HCT116 (cell line): ENCODE results near the gene SIK3. TPM values are rescaled to one million over a fixed set of nuclear protein-coding genes. Genes with fewer than 3 reads are reported as not detected.

Experiments
- ATAC-seq: fragments of 200-7000 bp; cut with Tn5 transposase; 2 replicates; pipeline ENCODE4 v1.9.1; 2020; ENCODE audit warnings: mild to moderate bottlenecking, moderate library complexity
- BruUV-seq: library from RNA; stranded (reverse); fragments of 400-500 nt; replicated peaks from 2 replicates; lab custom pipeline; 2021; lab: Mats Ljungman, UMichigan
- CTCF ChIA-PET: fragments of 300-600 bp; sonication (Branson Sonifier 250); formaldehyde crosslinking; loops from one replicate; lab custom pipeline; 2021; ENCODE audit warnings: antibody characterized with exemption; lab: Charles Lee
- POLR2A ChIA-PET: fragments of 300-600, 350-600 bp; sonication (Branson Sonifier 250); formaldehyde crosslinking; loops from one replicate; lab custom pipeline; 2021; ENCODE audit warnings: antibody characterized with exemption; lab: Charles Lee
- RAD21 ChIA-PET, 2 experiments: fragments of 300-600 bp; sonication (Branson Sonifier 250); formaldehyde crosslinking; loops; one replicate each; lab custom pipeline; 2023; ENCODE audit warnings: low total read pairs in 2 of 2; ENCODE audit not compliant: uncharacterized antibody in 2 of 2, unreplicated experiment in 2 of 2, low non-redundant PET in 1 of 2; lab: Charles Lee
- DNase-seq: peaks from one replicate; pipeline ENCODE4 v3.0.0-alpha.2; 2010; ENCODE audit warnings: low read depth, low spot score
- H2AFZ ChIP-seq: fragments of 200-600 bp; shearing (Covaris generic), sonication (generic); 2 replicates; pipeline ENCODE4 v1.6.1; 2017; ENCODE audit warnings: low read depth, mixed run types, mixed read lengths, antibody characterized with exemption, low read length; ENCODE audit not compliant: poor library complexity, severe bottlenecking
- H3K27ac ChIP-seq: 2 replicates; pipeline ENCODE4 v1.5.1; 2012; ENCODE audit warnings: low read depth, low read length
- H3K27me3 ChIP-seq: fragments of 200-600 bp; sonication (generic); 2 replicates; pipeline ENCODE4 v1.6.1; 2016; ENCODE audit warnings: mixed run types, low read length, mixed read lengths; ENCODE audit not compliant: insufficient read depth
- H3K36me3 ChIP-seq, 2 experiments: fragments of 200-500 bp in 1 of 2; fragments of 200-600 bp in 1 of 2; sonication (Bioruptor generic) in 1 of 2; sonication (generic) in 1 of 2; 2 replicates each; pipeline versions ENCODE4 v1.5.1 to v1.6.1; 2014 to 2016; ENCODE audit warnings: low read length in 2 of 2, inconsistent platforms in 1 of 2, mixed read lengths in 1 of 2, mixed run types in 1 of 2; ENCODE audit not compliant: insufficient read depth in 2 of 2, control insufficient read depth in 1 of 2
- H3K4me1 ChIP-seq, 2 experiments: fragments of 200-600 bp in 1 of 2; sonication (generic) in 1 of 2; 2 replicates each; pipeline versions ENCODE4 v1.5.1 to v1.6.1; 2012 to 2017; ENCODE audit warnings: low read length in 2 of 2, inconsistent platforms in 1 of 2, mild to moderate bottlenecking in 1 of 2, mixed read lengths in 1 of 2, mixed run types in 1 of 2, moderate library complexity in 1 of 2; ENCODE audit not compliant: insufficient read depth in 2 of 2, control insufficient read depth in 1 of 2
- H3K4me2 ChIP-seq: fragments of 200-600 bp; sonication (generic); 2 replicates; pipeline ENCODE4 v1.6.1; 2017; ENCODE audit warnings: mixed run types, low read length, mixed read lengths
- H3K4me3 ChIP-seq, 2 experiments: fragments of 200-600 bp in 1 of 2; sonication (generic) in 1 of 2; replicated peaks in 1 of 2; 2 replicates each; pipeline ENCODE4 v1.5.1; 2011 to 2016; ENCODE audit warnings: low read length in 2 of 2, control low read depth in 1 of 2, low read depth in 1 of 2, mild to moderate bottlenecking in 1 of 2, mixed read lengths in 1 of 2, mixed run types in 1 of 2
- H3K79me2 ChIP-seq: fragments of 200-600 bp; sonication (generic); 2 replicates; pipeline ENCODE4 v1.6.1; 2017; ENCODE audit warnings: mild to moderate bottlenecking, mixed run types, low read length, moderate library complexity, mixed read lengths; ENCODE audit not compliant: insufficient read depth
- H3K9ac ChIP-seq: fragments of 200-600 bp; sonication (generic); 2 replicates; pipeline ENCODE4 v1.6.1; 2016; ENCODE audit warnings: low read length, mixed read lengths
- H3K9me2 ChIP-seq: fragments of 200-600 bp; sonication (generic), shearing (Covaris generic); 2 replicates; pipeline ENCODE4 v1.6.1; 2017; ENCODE audit warnings: mixed run types, mild to moderate bottlenecking, moderate library complexity; ENCODE audit not compliant: insufficient read depth
- H3K9me3 ChIP-seq, 2 experiments: fragments of 200-500 bp in 1 of 2; fragments of 200-600 bp in 1 of 2; sonication (Bioruptor generic) in 1 of 2; sonication (generic) in 1 of 2; 2 replicates each; pipeline ENCODE4 v1.6.1; 2014 to 2017; ENCODE audit warnings: low read length in 2 of 2, mixed read lengths in 2 of 2, inconsistent platforms in 1 of 2, low read depth in 1 of 2, mild to moderate bottlenecking in 1 of 2, mixed run types in 1 of 2, moderate library complexity in 1 of 2; ENCODE audit not compliant: control insufficient read depth in 1 of 2, insufficient read depth in 1 of 2
- H4K20me1 ChIP-seq: fragments of 200-600 bp; sonication (generic), shearing (Covaris generic); 2 replicates; pipeline ENCODE4 v1.6.1; 2017; ENCODE audit warnings: mixed run types, mild to moderate bottlenecking, moderate library complexity; ENCODE audit not compliant: insufficient read depth
- CTCF ChIP-seq, 3 experiments: fragments of 200-600 bp in 1 of 3; sonication (generic) in 1 of 3; IDR thresholded peaks in 2 of 3; conservative IDR thresholded peaks in 1 of 3; 2 replicates each; pipeline ENCODE4 v1.5.1; 2012 to 2017; ENCODE audit warnings: low read depth in 2 of 3, low read length in 2 of 3, antibody characterized with exemption in 1 of 3, borderline replicate concordance in 1 of 3, control low read depth in 1 of 3, mild to moderate bottlenecking in 1 of 3, mixed read lengths in 1 of 3, mixed run types in 1 of 3, moderate library complexity in 1 of 3; ENCODE audit not compliant: insufficient read depth in 1 of 3
- FOSL1 ChIP-seq: IDR thresholded peaks from 2 replicates; pipeline ENCODE4 v1.6.1; 2012; ENCODE audit warnings: low read depth
- POLR2A ChIP-seq: IDR thresholded peaks from 2 replicates; pipeline ENCODE4 v1.7.0; 2011; ENCODE audit warnings: borderline replicate concordance; ENCODE audit not compliant: insufficient read depth, insufficient read length; ENCODE audit errors: extremely low read depth
- POLR2AphosphoS5 ChIP-seq: IDR thresholded peaks from 2 replicates; pipeline ENCODE4 v1.6.1; 2011; ENCODE audit warnings: mild to moderate bottlenecking, low read depth, low read length, moderate library complexity
- RAD21 ChIP-seq: IDR thresholded peaks from 2 replicates; pipeline ENCODE4 v1.6.1; 2012; ENCODE audit warnings: low read depth, mild to moderate bottlenecking
- SIN3A ChIP-seq: IDR thresholded peaks from 2 replicates; pipeline ENCODE4 v1.6.1; 2012; ENCODE audit warnings: low read depth
- SP1 ChIP-seq: IDR thresholded peaks from 2 replicates; pipeline ENCODE4 v1.6.1; 2012; ENCODE audit warnings: low read depth
- YY1 ChIP-seq: IDR thresholded peaks from 2 replicates; pipeline ENCODE4 v1.6.1; 2011; ENCODE audit warnings: low read length, low read depth, moderate library complexity, mild to moderate bottlenecking; ENCODE audit not compliant: insufficient replicate concordance; ENCODE audit errors: extremely low read depth
- ZBTB33 ChIP-seq: IDR thresholded peaks from 2 replicates; pipeline ENCODE4 v1.6.1; 2011; ENCODE audit warnings: mild to moderate bottlenecking, low read length, moderate library complexity; ENCODE audit not compliant: insufficient replicate concordance; ENCODE audit errors: extremely low read depth
- intact Hi-C: fragments of 100-400 bp; cut with micrococcal nuclease; formaldehyde crosslinking; loops from 2 replicates; pipeline ENCODE4 v1.10.0; 2022
- total RNA-seq: library from RNA; stranded (reverse); gene quantifications from one replicate; pipeline ENCODE4 v1.2.1, GENCODE V29; 2021; ENCODE audit not compliant: unreplicated experiment

SIK3 gene
- total RNA-seq, 1 experiment from 2014 or later, result 21.0 TPM

- no peak for TF ChIP-seq FOSL1
- no peak for TF ChIP-seq POLR2AphosphoS5
- TF ChIP-seq RAD21, result no peak
Observed at GRCh38 chr11:116814502-116814901, 283.7 kb downstream of the SIK3 start (continued).

- no peaks in the 10 kb centered on the region for H3K4me1 ChIP-seq
- H3K79me2 ChIP-seq, result no peaks in the 10 kb centered on the region
- no peaks in the 10 kb centered on the region; a peak in 1 of 4 replicates for H3K36me3 ChIP-seq
- TF ChIP-seq POLR2A (no peak), SP1 (no peak), SIN3A (no peak), YY1 (no peak), ZBTB33 (no peak), CTCF (IDR thresholded peaks at IDR 0.05 in 2 of 3, conservative IDR thresholded peaks at IDR 0.05 in 1 of 3; ENCODE audit: borderline replicate concordance in 1 of 3, insufficient read depth in 1 of 3, low read depth in 2 of 3, low read length in 2 of 3) (no peak)
- no peaks in the 10 kb centered on the region for H3K9me3 ChIP-seq
- H3K27ac ChIP-seq, result no peak overlapping the region
- DNase-seq (no peak), ATAC-seq (no peak)
- H3K4me3 ChIP-seq, result no peak overlapping the region
- intact Hi-C loops, result no loop called here
- no peaks in the 10 kb centered on the region for H3K27me3 ChIP-seq
- CTCF ChIA-PET, result no interaction called here
- H3K9me2 ChIP-seq, result no peaks in the 10 kb centered on the region
- no TSS peak for BruUV-seq
- no peak overlapping the region for H3K4me2 ChIP-seq
- H3K9ac ChIP-seq, result no peak overlapping the region
- POLR2A ChIA-PET, result no interaction called here
- RAD21 ChIA-PET, result no interaction called here
- no peak overlapping the region for H2AFZ ChIP-seq
- no peaks in the 10 kb centered on the region for H4K20me1 ChIP-seq
Observed at GRCh38 chr11:116813781-116814471, 284.3 kb downstream of the SIK3 start.
